Effector memory CD4-positive, alpha-beta T cell (primary cell): ENCODE data around the gene IFFO2.

Experiments
- DNase-seq, 3 donors: peaks; one replicate each; pipeline ENCODE4 v3.0.0-alpha.2; 2020
- H3K27ac ChIP-seq: 2 replicates; pipeline ENCODE4 v1.7.0; 2013; ENCODE audit warnings: mild to moderate bottlenecking, low read length, moderate library complexity; ENCODE audit not compliant: insufficient read depth, poor library complexity, severe bottlenecking
- H3K27me3 ChIP-seq: replicated peaks from 2 replicates; pipeline ENCODE4 v1.7.0; 2013; ENCODE audit warnings: mild to moderate bottlenecking, low read length; ENCODE audit not compliant: insufficient read depth, control insufficient read depth, poor library complexity, severe bottlenecking
- H3K36me3 ChIP-seq: 2 replicates; pipeline ENCODE4 v1.7.0; 2013; ENCODE audit warnings: mild to moderate bottlenecking, low read length, moderate library complexity; ENCODE audit not compliant: control insufficient read depth, insufficient read depth
- H3K4me1 ChIP-seq: 2 replicates; pipeline ENCODE4 v1.7.0; 2013; ENCODE audit warnings: low read length, mild to moderate bottlenecking; ENCODE audit not compliant: control insufficient read depth, insufficient read depth, poor library complexity, severe bottlenecking
- H3K4me3 ChIP-seq: 2 replicates; pipeline ENCODE4 v1.7.0; 2013; ENCODE audit warnings: low read length, low read depth, mild to moderate bottlenecking; ENCODE audit not compliant: insufficient read depth, poor library complexity, severe bottlenecking
- H3K9me3 ChIP-seq: 2 replicates; pipeline ENCODE4 v1.7.0; 2013; ENCODE audit warnings: mild to moderate bottlenecking, low read length, moderate library complexity; ENCODE audit not compliant: control insufficient read depth

IFFO2 gene

GRCh38 chr1:18938707-18939070 is 17.8 kb downstream of the IFFO2 start:
- peak overlapping the region; percentile 29 for H3K27ac ChIP-seq
- no peaks in the 10 kb centered on the region for H3K36me3 ChIP-seq
- DNase-seq, result no peak
- H3K9me3 ChIP-seq, result no peaks in the 10 kb centered on the region
- peaks cover 55% of the 10 kb centered on the region for H3K4me1 ChIP-seq
- H3K27me3 ChIP-seq, result no peaks in the 10 kb centered on the region
- no peak overlapping the region for H3K4me3 ChIP-seq

DNA sequence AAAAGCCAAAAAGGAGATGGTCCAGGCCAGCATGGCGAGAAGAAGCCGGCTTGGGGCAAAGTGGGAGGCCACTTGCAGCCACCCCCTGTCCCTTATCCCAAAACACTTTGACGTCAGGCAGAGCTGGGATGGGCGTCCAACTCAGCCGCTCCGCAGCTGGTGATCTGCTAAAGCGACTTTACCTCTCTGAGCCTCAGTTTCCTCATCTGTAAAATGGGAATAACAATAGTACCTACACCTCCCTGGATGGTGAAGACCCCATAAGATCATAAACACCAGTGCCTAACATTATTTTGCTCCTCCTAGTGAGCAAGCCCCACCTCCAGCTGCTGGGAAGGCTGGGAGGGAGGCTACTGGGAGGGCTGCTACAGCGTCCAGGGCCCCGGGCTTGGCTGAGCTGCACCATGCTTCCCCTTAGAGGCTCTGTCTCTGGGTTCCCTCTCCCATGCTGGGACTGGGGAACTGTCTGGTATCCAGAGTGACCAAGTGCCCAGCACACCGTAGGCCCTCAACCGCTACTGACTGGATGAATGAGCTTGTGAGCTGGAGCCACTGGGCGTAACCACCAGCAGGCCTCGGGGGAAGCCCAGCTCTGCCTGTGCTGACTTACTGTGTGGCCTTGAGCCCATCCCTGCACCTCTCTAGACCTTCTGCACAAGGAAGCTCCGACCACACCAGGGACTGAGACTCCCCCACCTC is 18.3 kb downstream of the IFFO2 start:
- Histone ChIP-seq H3K4me1 (peaks cover 56% of the 10 kb centered on the region), H3K27me3 (no peaks in the 10 kb centered on the region), H3K4me3 (no peak overlapping the region), H3K9me3 (no peaks in the 10 kb centered on the region), H3K27ac (peak overlapping the region; percentile 29), H3K36me3 (no peaks in the 10 kb centered on the region)
- DNase-seq, result no peak

DNA sequence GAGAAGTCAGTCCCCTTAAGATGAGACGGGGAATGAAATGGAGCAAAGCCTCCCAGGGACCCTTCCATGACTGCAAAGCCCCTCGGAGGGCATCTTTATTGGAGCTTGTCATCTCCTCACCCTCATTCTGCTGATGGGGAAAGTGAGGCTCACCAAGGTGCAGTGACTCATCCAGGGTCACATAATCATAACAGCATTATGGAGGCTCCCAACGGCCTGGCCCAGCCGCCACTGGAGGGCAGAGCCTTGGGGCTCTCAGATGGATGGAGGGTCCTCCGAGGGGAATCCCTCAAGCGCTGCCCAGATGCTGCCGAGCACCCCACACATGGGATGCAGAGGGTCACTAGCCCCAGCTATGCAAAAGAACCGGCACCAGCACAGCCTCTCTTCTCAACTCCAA is 18.9 kb downstream of the IFFO2 start:
- Histone ChIP-seq H3K4me1 (peaks cover 59% of the 10 kb centered on the region), H3K36me3 (no peaks in the 10 kb centered on the region), H3K27ac (no peak overlapping the region), H3K27me3 (no peaks in the 10 kb centered on the region), H3K9me3 (no peaks in the 10 kb centered on the region), H3K4me3 (no peak overlapping the region)
- no peak for DNase-seq

GRCh38 chr1:18936814-18937481 is 19.5 kb downstream of the IFFO2 start:
- H3K36me3 ChIP-seq, result no peaks in the 10 kb centered on the region
- H3K4me1 ChIP-seq, result peaks cover 65% of the 10 kb centered on the region
- no peak for DNase-seq
- no peak overlapping the region for H3K27ac ChIP-seq
- no peaks in the 10 kb centered on the region for H3K27me3 ChIP-seq
- no peak overlapping the region for H3K4me3 ChIP-seq
- no peaks in the 10 kb centered on the region for H3K9me3 ChIP-seq

DNA sequence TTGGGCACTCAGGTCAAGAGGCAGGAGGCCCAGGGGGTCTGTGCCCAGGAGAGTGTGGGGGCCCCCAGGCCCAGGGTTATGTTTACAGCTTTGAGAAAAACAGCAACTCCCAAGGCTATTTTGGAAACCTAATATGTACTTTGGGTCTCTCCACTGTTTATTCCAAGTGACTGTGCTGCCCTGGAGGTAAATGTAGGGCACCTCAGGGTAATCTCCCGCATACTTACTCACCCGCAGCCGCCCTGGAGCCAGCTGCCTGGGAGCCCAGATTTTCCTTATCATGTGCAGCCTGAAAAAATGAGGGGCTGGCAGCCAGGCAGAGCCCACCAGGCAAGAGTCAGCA is 20.0 kb downstream of the IFFO2 start:
- Histone ChIP-seq H3K27me3 (no peaks in the 10 kb centered on the region), H3K4me1 (peaks cover 66% of the 10 kb centered on the region), H3K27ac (no peak overlapping the region), H3K36me3 (no peaks in the 10 kb centered on the region), H3K9me3 (no peaks in the 10 kb centered on the region), H3K4me3 (no peak overlapping the region)
- no peak for DNase-seq

DNA sequence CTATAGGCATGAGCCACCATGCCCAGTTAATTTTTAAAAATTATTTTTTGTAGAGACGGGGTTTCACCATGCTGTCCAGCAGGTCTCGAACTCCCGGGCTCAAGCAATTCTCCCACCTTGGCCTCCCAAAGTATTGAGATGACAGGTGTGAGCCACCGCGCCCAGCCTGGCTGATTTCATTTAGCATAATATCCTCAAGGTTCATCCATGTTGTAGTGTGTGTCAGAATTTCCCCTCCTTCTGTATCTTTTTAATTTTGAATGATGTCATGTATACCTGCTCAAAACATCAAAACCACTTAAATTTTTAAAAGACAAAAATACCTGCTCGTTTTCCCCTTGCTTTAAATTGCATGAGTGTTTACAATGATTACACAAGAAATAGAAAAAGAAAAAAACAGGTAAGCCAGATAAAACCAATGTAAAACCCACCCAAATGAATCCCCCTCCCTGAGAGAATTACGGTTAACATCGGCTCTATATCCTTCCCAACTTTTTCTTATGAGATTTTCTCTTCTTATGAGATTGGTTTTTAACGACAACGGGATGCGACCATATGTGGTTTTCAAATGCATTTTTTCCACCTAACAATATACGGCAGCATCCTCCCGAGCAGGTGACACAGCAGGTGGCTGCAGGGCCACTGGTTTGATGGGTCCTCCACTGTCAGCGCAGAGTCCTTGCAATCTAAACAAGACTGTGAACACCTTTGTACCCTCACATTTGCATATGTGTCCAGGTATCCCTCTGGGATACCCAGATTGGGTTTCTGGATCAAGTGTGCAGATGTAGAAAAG is 22.1 kb downstream of the IFFO2 start:
- Histone ChIP-seq H3K4me1 (peaks cover 77% of the 10 kb centered on the region), H3K36me3 (no peaks in the 10 kb centered on the region), H3K4me3 (no peak overlapping the region), H3K27ac (peak overlapping the region; percentile 42), H3K9me3 (no peaks in the 10 kb centered on the region), H3K27me3 (no peaks in the 10 kb centered on the region)
- no peak for DNase-seq

DNA sequence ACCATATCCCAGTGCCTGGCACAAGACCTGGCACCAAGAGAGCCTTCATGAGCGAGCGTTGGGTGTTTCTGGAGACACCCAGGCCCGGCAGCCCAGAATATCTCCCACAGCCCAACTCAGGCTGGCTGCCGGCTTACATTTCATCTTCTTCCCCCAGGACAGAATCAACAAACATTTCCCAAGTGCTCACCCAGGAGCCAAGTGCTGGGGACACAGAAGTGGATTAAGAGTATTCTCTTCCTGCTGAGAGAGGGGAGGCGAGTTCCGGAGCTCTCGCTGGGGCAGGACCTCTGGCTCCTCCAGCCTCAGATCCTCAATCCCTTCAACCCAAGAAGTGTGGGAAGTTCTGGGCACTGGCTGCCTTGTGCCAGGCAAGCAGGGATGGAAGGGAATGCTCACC is 23.6 kb downstream of the IFFO2 start:
- Histone ChIP-seq H3K27ac (no peak overlapping the region), H3K4me3 (no peak overlapping the region), H3K36me3 (no peaks in the 10 kb centered on the region), H3K4me1 (peaks cover 78% of the 10 kb centered on the region), H3K27me3 (no peaks in the 10 kb centered on the region), H3K9me3 (no peaks in the 10 kb centered on the region)
- no peak for DNase-seq

DNA sequence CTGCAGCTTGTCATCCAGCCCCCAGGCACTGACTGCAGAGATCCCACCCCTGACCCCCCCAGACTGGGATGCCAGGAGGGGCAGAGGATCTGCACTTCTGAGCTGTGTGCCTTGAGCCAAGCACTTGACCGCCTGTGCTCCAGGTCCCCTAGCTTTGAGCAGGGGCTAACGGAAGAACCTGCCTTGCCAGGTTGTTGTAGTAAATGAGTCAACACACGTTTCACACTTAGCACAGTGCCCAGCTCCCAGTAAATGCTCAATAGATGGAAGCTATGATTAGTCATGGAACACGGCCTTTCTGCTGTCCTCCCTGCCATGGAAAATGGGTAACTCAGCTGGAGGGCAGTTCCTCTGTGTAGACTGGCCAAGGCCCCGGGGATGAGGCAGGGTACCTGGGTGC is 24.1 kb downstream of the IFFO2 start:
- Histone ChIP-seq H3K9me3 (no peaks in the 10 kb centered on the region), H3K4me1 (peaks cover 82% of the 10 kb centered on the region), H3K27me3 (no peaks in the 10 kb centered on the region), H3K27ac (no peak overlapping the region), H3K4me3 (no peak overlapping the region), H3K36me3 (no peaks in the 10 kb centered on the region)
- no peak for DNase-seq

- Histone ChIP-seq H3K4me1 (peaks cover 83% of the 10 kb centered on the region), H3K36me3 (no peaks in the 10 kb centered on the region), H3K4me3 (no peak overlapping the region), H3K9me3 (no peaks in the 10 kb centered on the region), H3K27ac (no peak overlapping the region), H3K27me3 (no peaks in the 10 kb centered on the region)
- DNase-seq, result no peak
These were observed 24.7 kb downstream of the IFFO2 start for GRCh38 chr1:18931730-18932129.

GRCh38 chr1:18929686-18930085 is 26.8 kb downstream of the IFFO2 start:
- Histone ChIP-seq H3K27ac (peak overlapping the region; percentile 37), H3K4me3 (no peak overlapping the region), H3K27me3 (no peaks in the 10 kb centered on the region), H3K4me1 (peaks cover 82% of the 10 kb centered on the region), H3K9me3 (no peaks in the 10 kb centered on the region), H3K36me3 (no peaks in the 10 kb centered on the region)
- DNase-seq, result no peak
